Measurements from ENCODE around the gene SCOC.

Gene SCOC

GRCh38 chr4:140373328-140374129 is at the start of gene SCOC:
SCOC (plus strand) TSS chr4:140373646; CDS start chr4:140379171, 5,525 bp downstream.
- DNase-seq = peak; percentile 98
- TF ChIP-seq POLR2A (IDR thresholded peaks at IDR 0.05; ENCODE audit: low read length) (peak; percentile 82), GATA1 (IDR thresholded peaks at IDR 0.05; ENCODE audit: low read depth, low read length) (no peak)

DNA sequence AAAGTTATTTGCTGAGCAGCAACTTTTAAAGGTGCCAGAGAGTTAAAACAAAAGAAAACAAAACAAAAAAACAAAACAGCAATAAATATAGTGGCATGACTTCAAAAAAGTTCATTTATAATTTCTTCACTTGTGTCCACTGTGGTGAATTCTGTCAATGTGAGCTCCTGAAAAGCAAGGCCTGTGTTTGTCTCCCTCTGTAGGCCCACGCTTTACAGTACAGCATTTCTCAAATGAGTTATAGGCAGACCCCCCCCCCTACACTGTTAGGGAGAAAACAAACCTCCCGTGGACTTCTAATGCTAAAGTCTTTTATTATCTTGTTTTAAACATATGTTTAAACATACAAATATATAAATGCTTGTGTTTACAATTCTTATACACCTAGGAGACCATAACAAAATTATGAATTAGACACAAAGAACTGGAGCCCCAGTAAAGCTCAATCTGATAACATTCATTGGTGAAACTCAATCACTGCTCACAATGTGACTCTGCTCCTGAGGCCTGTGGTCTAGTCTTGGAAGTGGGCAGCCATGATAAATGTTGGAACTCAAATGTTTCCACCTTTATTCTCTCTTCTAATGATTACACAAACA is 47.0 kb upstream of the SCOC start:
- peak; percentile 2 to 13 for DNase-seq

DNA sequence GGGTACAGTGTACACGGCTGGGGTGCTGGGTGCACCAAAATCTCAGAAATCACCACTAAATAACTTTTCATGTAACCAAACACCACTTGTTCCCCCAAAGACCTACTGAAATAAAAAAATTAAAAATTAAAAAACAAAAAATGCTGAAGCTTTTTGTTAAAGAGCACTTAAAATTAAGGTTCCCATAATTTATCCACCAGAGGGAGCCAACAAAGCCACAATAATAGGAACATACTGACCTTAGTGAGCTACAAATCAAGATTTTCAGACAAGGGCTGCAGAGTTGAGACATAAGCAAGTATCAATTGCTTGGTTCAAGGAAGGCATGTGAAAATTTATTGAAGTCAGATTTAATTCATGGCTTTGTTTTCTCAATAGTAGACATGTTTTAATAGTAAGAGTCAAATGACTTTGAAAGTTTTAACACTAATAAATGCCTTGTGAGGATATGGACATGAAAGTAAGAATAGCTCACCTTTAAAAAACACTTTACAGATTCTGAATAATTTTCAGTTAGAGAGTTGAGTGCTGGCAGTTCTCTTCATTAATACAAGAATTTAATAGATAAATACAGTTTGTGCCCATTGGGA is 43.0 kb upstream of the SCOC start:
- DNase-seq = peak; percentile 11 to 30
- no peak for TF ChIP-seq POLR2A (IDR thresholded peaks at IDR 0.05; ENCODE audit: low read length)
- no peak for TF ChIP-seq GATA1 (IDR thresholded peaks at IDR 0.05; ENCODE audit: low read depth, low read length)

More for the DNA sequence above, 47.0 kb upstream of the SCOC start:
- TF ChIP-seq POLR2A (IDR thresholded peaks at IDR 0.05; ENCODE audit: low read length) = no peak
- TF ChIP-seq GATA1 (IDR thresholded peaks at IDR 0.05; ENCODE audit: low read depth, low read length) = no peak

DNA sequence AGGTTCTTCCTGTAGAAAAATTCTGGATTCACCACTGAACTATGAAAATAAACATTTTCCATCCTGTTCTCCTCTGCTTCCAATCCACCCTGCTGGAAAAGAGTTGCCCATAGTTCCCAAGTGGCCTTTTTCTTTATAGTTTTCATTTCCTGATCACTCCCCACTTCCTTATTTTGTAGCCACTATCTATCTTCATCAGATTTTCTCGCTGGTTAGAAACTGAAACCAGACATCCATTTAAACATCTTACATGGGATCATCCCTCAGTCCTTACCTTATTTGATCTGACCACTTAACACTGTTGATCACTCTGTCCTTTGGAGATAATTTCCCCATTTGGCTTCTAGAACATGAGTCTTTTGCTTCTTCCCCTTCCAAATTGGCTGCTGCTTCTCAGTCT is 42.2 kb upstream of the SCOC start:
- DNase-seq = no peak
- TF ChIP-seq POLR2A (IDR thresholded peaks at IDR 0.05; ENCODE audit: low read length) = no peak
- no peak for TF ChIP-seq GATA1 (IDR thresholded peaks at IDR 0.05; ENCODE audit: low read depth, low read length)

DNA sequence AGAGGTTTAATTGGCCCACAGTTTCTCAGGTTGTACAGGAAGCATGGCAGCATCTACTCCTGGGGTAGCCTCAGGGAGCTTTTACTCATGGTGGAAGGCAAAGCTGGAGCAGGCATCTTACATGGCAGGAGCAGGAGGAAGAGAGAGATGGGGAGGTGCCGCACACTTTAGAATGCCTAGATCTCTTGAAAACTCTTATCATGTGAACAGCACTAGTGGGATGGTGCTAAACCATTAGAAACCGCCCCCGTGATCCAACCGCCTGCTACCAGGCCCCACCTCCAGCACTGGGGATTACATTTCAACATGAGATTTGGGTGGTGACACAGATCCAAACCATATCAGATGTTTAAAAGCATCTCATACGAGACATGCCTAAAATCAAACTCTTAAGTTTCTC is 41.6 kb upstream of the SCOC start:
- no peak for TF ChIP-seq POLR2A (IDR thresholded peaks at IDR 0.05; ENCODE audit: low read length)
- no peak for TF ChIP-seq GATA1 (IDR thresholded peaks at IDR 0.05; ENCODE audit: low read depth, low read length)
- peak; percentile 42 to 71 for DNase-seq

- TF ChIP-seq GATA1 (IDR thresholded peaks at IDR 0.05; ENCODE audit: low read depth, low read length) (no peak), POLR2A (IDR thresholded peaks at IDR 0.05; ENCODE audit: low read length) (no peak)
- no peak for DNase-seq
Observed at GRCh38 chr4:140332734-140333133, 40.7 kb upstream of the SCOC start.

DNA sequence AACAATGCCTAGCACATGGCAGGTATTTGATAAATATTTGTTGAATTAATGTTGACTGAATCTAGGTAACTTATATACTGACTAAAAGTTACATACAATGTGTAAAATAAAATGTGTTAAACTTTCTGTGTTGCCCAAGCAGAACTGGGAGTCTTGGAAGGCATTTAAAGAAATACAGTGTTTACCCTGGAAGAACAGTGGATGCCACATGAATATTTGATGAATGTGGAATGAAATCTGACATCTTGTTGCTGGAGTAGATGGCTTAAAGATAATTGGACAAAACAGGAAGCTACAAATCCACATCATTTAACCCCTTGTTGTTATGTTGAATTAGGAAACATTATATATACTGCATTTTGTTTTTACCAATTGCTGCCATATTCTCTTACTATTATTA is 39.9 kb upstream of the SCOC start:
- no peak for TF ChIP-seq GATA1 (IDR thresholded peaks at IDR 0.05; ENCODE audit: low read depth, low read length)
- TF ChIP-seq POLR2A (IDR thresholded peaks at IDR 0.05; ENCODE audit: low read length) = no peak
- DNase-seq = no peak

DNA sequence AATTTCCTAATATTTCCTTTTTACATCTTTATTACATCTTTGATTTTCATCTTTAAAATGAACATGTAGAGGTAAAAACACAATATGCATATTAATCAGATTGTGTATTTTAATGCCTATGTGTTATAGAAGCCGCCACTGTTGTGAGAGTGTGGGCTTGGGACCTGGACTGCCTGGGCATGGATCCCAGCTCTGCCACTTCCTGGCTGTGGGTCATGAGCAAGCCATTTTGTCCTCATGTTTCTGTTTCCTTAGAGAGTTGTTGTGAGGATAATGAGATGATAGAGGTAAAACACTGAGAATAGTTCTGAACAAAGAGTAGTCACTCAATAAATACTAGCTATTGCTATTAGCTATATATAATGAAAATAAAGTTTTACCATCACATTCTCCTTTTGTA is 38.4 kb upstream of the SCOC start:
- TF ChIP-seq GATA1 (IDR thresholded peaks at IDR 0.05; ENCODE audit: low read depth, low read length) = no peak
- no peak for TF ChIP-seq POLR2A (IDR thresholded peaks at IDR 0.05; ENCODE audit: low read length)
- no peak for DNase-seq

DNA sequence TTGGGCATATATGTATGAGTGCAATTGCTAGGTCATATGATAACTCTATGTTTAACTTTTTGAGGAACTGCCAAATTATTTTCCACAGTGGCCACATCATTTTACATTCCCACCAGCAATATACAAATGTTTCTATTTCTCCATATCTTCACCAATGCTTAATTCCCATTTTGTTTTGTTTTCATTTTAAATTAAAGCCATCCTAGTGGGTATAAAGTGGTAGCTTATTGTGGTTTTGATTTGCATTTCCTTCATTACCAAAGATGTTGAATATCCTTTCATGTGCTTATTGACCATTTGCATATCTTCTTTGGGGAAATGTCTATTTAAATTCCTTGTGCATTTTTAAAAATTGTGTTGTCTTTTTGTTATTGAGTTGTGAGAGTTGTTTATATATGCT is 36.7 kb upstream of the SCOC start:
- DNase-seq = no peak
- TF ChIP-seq POLR2A (IDR thresholded peaks at IDR 0.05; ENCODE audit: low read length) (no peak), GATA1 (IDR thresholded peaks at IDR 0.05; ENCODE audit: low read depth, low read length) (no peak)

DNA sequence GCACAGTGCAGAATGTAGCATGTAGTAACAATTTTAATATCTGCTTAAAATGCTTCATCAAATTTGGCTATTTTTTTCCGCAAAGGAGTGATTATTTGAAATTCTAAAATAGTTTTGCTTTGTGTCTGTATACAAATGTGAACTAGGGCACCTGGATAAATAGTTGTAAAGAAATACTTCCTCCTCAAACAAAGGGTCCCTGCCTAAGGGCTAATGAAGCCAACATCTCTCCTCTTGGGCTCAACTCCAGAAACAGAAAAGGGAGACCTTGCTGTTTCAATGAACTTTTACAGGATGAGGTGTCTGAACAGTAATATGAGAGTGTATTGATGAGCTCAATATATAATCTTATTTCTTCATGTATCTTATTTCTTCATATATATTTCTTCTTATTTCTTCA is 30.8 kb upstream of the SCOC start:
- no peak for TF ChIP-seq GATA1 (IDR thresholded peaks at IDR 0.05; ENCODE audit: low read depth, low read length)
- no peak for TF ChIP-seq POLR2A (IDR thresholded peaks at IDR 0.05; ENCODE audit: low read length)

GRCh38 chr4:140343303-140343702 is 30.1 kb upstream of the SCOC start:
- DNase-seq = no peak
- TF ChIP-seq POLR2A (IDR thresholded peaks at IDR 0.05; ENCODE audit: low read length) (no peak), GATA1 (IDR thresholded peaks at IDR 0.05; ENCODE audit: low read depth, low read length) (no peak)

More for the DNA sequence above, 30.8 kb upstream of the SCOC start:
- no peak for DNase-seq

- no peak for TF ChIP-seq GATA1 (IDR thresholded peaks at IDR 0.05; ENCODE audit: low read depth, low read length)
- no peak for DNase-seq
Observed at GRCh38 chr4:140344101-140344500, 29.3 kb upstream of the SCOC start.

DNA sequence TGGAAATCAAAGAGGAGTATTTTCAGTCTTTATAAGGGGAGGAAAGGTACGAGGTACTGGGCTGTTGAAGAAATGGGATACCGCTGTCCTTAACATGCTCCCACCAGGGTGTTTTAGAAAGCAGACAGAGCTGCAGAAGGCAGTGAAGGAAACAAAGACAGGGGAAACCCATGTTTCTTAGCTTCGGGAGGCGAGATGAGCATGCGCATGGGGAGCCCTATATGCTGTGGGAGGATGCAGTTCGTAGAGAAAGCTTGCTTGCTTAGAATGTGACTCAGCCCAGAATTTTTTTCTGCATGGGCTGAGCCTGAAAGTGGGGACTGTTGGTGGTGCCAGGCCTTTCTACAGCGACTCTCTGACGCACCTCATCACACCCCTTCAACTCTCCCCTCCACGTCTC is 28.8 kb upstream of the SCOC start:
- no peak for DNase-seq
- TF ChIP-seq POLR2A (IDR thresholded peaks at IDR 0.05; ENCODE audit: low read length) (no peak), GATA1 (IDR thresholded peaks at IDR 0.05; ENCODE audit: low read depth, low read length) (no peak)

DNA sequence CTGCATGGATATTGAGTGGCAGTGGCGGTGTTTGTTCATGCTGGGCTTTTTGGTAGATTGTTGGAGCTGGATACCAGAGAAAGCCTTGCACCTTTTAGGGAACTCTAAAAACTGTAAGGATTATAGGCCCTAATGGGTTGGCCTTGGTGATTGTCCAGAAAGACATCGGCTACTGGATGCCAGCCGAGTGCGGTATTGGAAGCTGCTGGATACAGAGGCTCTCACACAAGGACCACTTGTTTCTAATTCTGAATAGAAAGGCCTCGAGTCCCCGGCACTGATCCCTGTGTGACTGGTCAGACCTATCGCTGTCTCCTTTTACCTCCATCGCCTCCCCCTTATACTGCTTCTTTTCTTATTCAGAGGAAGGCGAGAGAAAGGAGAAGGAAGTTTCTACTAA is 27.3 kb upstream of the SCOC start:
- TF ChIP-seq POLR2A (IDR thresholded peaks at IDR 0.05; ENCODE audit: low read length) (no peak), GATA1 (IDR thresholded peaks at IDR 0.05; ENCODE audit: low read depth, low read length) (no peak)
- no peak for DNase-seq

DNA sequence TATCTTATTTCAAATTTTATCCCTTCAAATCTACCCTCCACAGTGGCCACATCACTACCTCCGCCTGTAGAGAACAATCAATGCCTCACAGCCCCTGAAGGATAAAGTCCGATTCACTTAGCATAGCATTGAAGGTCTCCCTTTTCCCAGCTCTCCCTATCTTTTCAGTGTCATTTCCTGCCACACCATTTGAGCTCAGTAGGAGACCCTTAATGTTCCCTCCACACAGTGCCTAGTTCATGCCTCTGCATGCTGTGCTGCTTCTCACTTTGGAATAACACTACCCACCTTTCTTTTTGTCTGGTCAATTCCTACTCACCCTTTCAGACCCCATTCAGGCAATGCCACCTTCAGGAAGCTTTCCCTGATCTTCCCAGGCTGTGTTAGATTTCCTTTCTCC is 23.6 kb upstream of the SCOC start:
- no peak for DNase-seq
- TF ChIP-seq POLR2A (IDR thresholded peaks at IDR 0.05; ENCODE audit: low read length) (no peak), GATA1 (IDR thresholded peaks at IDR 0.05; ENCODE audit: low read depth, low read length) (no peak)
